ENCODE results near the gene MTMR2. TPM values are rescaled to one million over a fixed set of nuclear protein-coding genes. Genes with fewer than 3 reads are reported as not detected.

Gene MTMR2
- total RNA-seq, 1 donor from 2014 or later, result 32.6 TPM

DNA sequence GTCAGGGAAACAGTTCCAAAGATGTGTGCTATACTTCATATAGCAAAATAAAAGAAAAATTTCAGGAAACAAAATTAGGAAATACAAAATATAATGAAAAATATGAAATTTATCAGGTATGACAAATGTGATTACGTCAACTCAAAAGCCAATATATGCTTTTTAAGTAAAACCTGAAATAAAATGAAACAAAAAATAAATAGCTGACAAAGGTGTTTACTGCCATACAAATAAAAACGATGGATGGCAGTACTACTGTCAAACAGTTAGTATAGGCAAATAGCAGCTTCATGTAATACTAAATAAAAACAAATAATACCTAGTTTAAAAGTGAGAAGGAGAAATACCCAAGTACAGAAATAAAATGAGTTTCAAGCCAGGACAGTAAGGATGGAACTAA lies 119.9 kb downstream of the MTMR2 start:
- no peak for DNase-seq (ENCODE audit: low read depth)
- H3K4me3 ChIP-seq (ENCODE audit: low read depth, low read length), result no peak overlapping the region
- TF ChIP-seq, protein P1, sequence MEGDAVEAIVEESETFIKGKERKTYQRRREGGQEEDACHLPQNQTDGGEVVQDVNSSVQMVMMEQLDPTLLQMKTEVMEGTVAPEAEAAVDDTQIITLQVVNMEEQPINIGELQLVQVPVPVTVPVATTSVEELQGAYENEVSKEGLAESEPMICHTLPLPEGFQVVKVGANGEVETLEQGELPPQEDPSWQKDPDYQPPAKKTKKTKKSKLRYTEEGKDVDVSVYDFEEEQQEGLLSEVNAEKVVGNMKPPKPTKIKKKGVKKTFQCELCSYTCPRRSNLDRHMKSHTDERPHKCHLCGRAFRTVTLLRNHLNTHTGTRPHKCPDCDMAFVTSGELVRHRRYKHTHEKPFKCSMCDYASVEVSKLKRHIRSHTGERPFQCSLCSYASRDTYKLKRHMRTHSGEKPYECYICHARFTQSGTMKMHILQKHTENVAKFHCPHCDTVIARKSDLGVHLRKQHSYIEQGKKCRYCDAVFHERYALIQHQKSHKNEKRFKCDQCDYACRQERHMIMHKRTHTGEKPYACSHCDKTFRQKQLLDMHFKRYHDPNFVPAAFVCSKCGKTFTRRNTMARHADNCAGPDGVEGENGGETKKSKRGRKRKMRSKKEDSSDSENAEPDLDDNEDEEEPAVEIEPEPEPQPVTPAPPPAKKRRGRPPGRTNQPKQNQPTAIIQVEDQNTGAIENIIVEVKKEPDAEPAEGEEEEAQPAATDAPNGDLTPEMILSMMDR (conservative IDR thresholded peaks at IDR 0.05; ENCODE audit: low read depth, low read length), result no peak

DNA sequence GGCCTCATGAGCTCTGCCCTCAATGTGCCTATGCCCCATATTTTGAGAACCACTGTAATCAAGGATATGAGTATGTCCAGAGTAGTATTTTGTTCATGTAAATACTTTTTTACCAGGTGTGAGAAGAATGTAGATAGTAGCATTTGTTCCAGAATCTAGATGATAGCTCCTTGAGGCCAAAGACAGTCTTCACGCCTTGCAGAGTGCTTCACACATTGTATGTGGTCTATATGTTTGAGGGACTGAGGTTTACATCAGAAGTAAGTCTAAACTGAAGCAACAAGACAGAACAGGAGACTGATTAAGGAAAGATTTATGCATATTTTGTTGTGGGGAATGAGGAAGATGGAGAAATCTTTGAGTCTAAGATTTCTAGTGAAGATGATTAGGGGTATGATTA lies 121.1 kb downstream of the MTMR2 start:
- TF ChIP-seq, protein P1 (conservative IDR thresholded peaks at IDR 0.05; ENCODE audit: low read depth, low read length), result no peak
- no peak overlapping the region for H3K4me3 ChIP-seq (ENCODE audit: low read depth, low read length)
- no peak for DNase-seq (ENCODE audit: low read depth)

DNA sequence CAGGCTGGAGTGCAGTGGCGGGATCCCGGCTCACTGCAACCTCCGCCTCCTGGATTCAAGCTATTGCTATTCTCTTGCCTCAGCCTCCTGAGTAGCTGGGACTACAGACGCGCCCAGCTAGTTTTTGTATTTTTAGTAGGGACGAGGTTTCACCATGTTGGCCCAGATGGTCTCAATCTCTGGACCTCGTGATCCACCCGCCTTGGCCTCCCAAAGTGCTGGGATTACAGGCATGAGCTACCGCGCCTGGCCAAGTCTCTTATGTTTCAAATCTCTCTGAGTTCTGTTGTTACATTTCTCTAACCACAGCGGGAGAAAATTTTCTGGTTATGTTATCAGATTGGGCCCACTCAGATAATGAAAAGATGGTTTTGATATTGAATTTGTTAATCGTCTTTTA lies 123.5 kb downstream of the MTMR2 start:
- no peak for DNase-seq (ENCODE audit: low read depth)
- no peak overlapping the region for H3K4me3 ChIP-seq (ENCODE audit: low read depth, low read length)
- TF ChIP-seq, protein P1 (conservative IDR thresholded peaks at IDR 0.05; ENCODE audit: low read depth, low read length), result no peak

DNA sequence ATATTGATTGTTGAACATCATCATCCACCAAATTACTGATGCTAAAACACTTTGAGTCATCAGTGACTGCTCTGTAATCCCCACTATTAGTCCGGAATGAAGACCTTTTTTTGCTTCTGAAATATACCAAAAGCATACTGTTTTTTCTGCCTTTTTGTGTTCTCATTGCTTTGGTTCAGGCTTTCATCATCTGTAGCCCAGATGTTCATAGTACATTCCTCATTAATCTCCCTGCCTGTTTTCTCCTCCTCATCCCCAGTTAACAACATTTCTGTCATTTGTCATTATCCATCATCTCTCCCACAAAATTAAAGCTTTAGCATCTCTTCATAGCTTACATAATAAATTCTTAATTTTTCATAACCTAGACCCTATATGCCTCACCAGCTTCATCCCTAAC lies 124.4 kb downstream of the MTMR2 start:
- no peak overlapping the region for H3K4me3 ChIP-seq (ENCODE audit: low read depth, low read length)
- no peak for DNase-seq (ENCODE audit: low read depth)
- TF ChIP-seq, protein P1 (conservative IDR thresholded peaks at IDR 0.05; ENCODE audit: low read depth, low read length), result no peak

DNA sequence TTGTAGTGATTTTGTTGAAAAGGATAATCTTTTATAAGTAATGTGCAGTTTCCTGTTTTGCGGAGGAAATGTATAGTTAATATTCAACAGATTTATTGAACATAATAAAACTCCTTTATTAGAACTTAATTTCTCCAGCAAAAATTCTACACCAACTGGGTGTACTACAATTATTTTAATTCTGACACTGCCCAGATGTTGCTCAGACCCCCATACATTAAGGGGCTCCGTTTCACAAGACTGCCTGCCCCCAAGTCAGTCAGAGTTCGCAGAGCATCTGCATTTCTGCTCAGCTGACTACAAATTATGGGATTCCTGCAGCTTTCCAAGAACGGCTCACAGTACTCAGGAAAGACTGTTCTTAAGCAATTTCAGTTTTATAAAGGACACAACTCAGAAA lies 127.4 kb downstream of the MTMR2 start:
- TF ChIP-seq, protein P1 (conservative IDR thresholded peaks at IDR 0.05; ENCODE audit: low read depth, low read length), result no peak
- H3K4me3 ChIP-seq (ENCODE audit: low read depth, low read length), result no peak overlapping the region
- DNase-seq (ENCODE audit: low read depth), result no peak

DNA sequence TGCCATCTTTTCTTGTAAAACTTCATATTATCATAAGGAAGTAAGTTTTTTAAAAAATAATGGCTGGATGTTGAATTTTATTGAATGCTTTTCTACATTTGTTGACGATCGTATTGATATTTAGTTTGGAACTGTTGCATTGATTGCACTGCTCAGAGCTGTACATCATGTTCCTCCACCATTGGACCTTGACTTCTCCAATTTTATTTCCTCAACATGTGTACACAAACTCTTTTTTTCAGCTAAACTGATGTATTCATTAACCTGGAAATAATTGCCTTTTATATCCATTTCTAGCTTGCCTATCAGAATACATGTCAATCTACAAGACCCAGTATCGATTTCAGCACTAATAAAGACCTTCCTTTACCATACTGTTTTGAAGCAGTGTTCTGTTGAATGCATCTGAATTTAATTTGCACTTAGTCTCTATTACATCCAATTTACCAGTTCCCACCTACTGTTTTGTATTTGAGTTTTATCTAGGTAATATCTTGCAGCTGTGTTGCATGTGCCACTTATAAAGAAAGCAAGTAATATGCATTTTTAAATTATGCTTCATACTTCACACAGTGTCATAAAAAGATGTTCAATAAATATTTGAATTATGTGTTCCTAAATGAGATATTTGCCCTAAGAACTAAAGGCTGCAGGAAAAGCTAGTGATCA lies 128.1 kb downstream of the MTMR2 start:
- DNase-seq (ENCODE audit: low read depth), result no peak
- TF ChIP-seq, protein P1 (conservative IDR thresholded peaks at IDR 0.05; ENCODE audit: low read depth, low read length), result no peak
- H3K4me3 ChIP-seq (ENCODE audit: low read depth, low read length), result no peak overlapping the region

DNA sequence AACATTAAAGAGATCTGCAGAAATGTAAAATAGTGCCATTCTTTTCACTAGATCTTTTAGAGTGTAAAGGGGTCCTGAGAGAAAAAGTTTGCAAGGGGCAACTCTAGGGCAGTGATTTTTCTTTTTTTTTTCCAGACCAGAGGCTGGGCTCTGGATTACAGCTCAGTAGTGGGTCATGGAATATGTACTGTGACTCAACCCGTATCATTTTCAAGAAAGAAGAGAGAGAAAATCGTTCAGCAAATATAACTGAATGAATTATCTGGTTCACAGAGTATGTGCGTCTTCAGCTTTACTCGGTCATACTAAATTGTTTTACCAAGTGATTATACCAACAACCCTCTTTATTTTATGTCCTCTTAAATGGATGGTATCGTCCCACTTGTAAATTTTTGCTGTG lies 129.8 kb downstream of the MTMR2 start:
- TF ChIP-seq, protein P1 (conservative IDR thresholded peaks at IDR 0.05; ENCODE audit: low read depth, low read length), result no peak
- no peak overlapping the region for H3K4me3 ChIP-seq (ENCODE audit: low read depth, low read length)
- DNase-seq (ENCODE audit: low read depth), result no peak

Measured in epithelial cell of proximal tubule (primary cell).